MM.1S (cell line): ENCODE results near the gene MROH7.

Source experiments
- EZH2 ChIP-seq: fragments of 300-600 bp; sonication (generic); optimal IDR thresholded peaks from 2 replicates; pipeline ENCODE3; 2017; ENCODE audit warnings: low read depth, mild to moderate bottlenecking, antibody characterized with exemption, low read length, mixed read lengths
- EZH2phosphoT487 ChIP-seq: fragments of 300-600 bp; sonication (generic); IDR thresholded peaks from 2 replicates; pipeline ENCODE4 v1.6.1; 2018; ENCODE audit warnings: antibody characterized with exemption, low read length
- TF ChIP-seq, protein P1 (sequence below): fragments of 300-600 bp; sonication (generic); IDR thresholded peaks from 2 replicates; pipeline ENCODE4 v1.5.1; 2016; ENCODE audit warnings: antibody characterized with exemption, low read length, mixed read lengths

DNA sequence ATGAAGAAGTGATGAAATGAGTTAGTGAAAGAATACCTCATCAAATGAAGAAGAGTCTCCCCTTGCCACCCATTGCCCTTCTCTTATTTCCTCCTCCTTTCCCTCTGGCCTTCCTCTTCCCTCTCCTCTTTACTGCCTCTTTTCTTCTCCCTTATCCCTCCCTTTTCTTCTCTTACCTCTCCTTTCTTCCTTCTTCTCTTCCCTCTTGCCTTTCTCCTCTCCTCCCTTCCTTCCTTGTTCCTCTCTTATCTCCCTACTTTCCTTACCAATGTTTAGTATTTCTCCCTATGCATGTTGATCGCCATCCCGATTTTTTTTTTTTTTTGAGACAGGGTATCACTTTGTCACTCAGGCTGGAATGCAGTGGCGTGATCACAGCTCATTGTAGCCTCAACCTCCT, 8.8 kb downstream of the MROH7 start:
- TF ChIP-seq, protein P1, sequence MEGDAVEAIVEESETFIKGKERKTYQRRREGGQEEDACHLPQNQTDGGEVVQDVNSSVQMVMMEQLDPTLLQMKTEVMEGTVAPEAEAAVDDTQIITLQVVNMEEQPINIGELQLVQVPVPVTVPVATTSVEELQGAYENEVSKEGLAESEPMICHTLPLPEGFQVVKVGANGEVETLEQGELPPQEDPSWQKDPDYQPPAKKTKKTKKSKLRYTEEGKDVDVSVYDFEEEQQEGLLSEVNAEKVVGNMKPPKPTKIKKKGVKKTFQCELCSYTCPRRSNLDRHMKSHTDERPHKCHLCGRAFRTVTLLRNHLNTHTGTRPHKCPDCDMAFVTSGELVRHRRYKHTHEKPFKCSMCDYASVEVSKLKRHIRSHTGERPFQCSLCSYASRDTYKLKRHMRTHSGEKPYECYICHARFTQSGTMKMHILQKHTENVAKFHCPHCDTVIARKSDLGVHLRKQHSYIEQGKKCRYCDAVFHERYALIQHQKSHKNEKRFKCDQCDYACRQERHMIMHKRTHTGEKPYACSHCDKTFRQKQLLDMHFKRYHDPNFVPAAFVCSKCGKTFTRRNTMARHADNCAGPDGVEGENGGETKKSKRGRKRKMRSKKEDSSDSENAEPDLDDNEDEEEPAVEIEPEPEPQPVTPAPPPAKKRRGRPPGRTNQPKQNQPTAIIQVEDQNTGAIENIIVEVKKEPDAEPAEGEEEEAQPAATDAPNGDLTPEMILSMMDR, result no peak
- no peak for TF ChIP-seq EZH2phosphoT487
- no peak for TF ChIP-seq EZH2
